ENCODE data around the gene SH3BP2.
A peak's percentile ranks its signal among the peaks of the same experiment; 100 is the strongest.

SH3BP2 gene

DNA sequence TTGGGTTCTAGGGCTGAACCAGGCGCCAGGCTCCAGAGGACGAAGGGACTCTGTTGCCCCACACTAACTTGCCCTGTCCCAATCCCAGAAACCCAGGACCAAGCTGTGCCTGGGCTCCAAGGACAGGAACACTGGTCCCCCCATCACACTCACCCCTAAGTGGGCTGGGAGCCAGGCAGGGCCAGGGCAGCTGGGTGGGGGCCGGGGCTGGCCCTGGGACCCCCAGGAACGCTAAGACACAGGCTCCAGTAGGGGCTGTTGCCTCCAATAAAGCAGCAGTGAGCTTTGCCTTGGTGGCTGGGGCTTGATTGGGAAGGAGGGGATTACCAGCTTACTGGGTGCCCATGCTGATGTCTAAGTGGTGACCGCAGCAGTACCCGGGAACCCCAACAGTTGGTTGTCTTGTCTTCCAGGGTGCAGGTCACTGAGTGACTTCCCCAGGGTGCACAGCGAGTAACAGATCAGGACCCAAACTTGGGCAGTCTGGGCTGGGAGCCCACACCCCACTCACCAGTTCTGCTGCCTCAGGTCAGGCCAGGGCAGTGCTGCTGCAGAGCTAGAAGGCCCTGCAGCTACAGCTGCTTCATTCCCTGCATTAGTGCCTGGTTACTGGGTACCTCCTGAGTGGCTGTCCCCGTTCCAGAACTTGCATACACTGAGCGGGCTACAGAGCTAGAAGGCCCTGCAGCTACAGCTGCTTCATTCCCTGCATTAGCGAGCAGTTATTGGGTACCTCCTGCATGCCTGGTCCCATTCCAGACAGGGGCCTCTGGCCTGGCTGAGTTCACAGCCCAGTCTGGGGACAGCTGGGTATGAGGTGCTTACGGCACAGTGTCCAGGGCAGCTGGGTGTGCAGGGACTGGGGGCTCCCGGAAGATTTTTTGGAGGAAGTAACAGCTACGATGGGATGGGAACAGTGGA lies 41.4 kb downstream of the SH3BP2 start:
- DNase-seq = no peak

DNA sequence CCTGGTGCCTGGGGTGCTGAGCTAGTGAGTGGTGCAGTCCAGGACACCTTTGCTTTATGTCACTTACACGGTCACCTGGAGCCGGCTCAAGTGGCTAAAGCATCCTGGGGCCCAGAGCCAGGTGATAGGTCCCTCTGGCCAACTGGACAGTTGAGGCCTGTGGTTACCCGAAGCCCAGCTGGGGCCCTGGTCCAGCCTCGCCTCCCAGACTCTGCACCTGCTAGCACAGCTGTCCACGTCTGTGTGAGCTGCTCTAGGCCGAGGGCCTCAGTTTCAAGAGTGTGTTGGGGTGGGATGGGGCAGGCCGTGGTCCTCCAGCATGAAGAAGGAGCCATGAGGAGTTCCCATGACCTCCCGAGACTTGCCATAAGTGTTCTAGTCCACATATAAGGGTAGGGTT lies 43.1 kb downstream of the SH3BP2 start:
- no peak for DNase-seq

DNA sequence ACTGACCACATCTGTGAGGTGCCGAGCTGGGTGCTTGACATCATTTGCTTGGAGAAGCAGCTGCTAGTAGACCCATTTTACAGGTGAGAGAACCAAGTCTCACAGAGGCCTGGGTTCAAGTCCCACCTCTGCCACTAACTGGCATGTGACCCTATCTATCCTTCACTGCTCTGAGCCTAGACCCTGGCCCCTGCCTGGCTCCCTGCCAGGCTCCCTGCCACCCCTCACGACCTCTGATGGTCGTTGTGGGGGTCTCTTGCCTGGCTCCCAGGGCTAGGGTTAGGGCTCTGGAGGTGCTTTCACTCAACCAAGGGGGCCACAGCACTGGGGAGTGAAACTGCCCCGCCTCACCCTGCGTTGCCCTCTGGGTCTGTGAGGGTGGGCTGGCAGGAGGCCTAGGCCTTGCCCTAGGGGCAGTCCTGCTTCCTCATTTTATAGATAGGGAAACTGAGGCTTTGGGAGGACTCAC lies 43.5 kb downstream of the SH3BP2 start:
- no peak for DNase-seq

DNA sequence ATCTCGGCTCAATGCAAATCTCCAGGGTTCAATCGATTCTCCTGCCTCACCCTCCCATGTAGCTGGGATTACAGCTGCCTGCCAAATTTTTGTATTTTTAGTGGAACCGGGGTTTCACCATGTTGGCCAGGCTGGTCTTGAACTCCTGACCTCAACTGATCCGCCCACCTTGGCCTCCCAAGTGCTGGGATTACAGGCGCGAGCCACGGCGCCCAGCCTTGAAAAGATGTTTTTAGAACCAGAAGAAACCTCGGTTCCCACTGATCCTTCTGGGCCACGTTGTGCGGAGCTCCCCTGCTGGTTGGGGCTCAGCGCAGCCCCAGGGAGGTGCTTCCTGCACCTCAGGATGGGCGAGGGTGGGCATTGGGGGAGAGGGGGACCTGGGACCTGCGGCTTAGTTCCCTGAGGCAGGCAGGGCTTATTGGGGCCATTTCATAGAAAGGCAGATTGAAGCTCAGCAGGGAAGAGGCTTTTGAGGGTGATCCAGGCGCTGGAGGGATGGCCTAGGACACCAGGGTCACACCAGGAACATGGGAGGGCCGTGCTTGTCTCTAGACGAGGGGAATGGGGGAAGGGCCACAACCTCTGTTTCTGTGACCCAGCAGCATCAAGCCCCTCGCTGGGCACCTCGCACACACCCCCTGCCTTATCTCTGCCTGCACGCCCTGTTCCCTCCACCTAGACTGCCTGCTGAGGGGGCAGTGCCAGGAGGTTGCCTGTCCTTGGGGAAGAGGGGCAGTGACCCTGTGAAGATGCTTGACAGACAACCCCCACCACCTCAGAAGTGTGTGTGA lies 44.4 kb downstream of the SH3BP2 start:
- DNase-seq = no peak

DNA sequence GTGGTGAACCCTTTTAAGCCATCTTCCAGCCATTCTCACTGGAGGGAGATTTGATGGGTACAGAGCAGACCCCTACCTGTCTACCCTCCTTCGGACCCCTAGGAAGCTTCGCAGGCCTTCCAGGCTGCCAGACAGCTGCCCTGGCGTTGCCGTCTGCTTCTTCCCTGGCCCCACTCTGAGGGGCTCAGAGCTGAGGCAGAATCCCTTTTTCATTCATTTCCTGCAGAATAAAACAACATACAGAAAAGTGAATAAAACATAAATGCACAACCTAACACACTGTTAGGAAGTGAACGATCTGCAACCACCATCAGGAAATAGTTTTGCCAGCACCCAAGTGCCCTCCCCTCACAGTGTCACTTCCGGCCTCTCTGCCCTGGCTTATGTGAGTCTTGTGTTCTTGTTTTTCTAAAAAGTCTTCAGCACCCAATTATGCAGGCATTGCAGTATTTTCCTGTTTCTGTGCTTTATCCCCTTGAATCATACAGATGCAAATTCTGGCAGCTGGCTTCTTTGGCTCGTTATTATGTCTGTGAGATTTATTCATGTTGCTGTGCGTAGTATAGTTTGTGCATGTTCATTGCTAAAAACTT lies 45.1 kb downstream of the SH3BP2 start:
- peak; percentile 71 for DNase-seq

DNA sequence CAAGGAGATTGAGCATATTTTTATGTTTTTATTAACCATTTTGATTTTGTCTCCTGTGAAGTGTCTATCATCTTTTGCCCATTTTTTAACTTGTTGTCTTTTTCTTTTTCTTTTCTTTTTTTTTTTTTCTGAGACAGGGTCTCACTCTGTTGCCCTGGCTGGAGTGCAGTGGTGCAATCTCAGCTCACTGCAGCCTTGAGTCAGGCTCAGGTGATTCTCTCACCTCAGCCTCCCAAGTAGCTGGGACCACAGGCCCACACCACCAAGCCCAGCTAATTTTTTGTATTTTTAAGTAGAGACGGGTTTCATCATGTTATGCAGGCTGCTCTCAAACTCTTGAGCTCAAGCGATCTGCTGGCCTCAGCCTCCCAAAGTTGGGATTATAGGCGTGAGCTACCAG lies 46.2 kb downstream of the SH3BP2 start:
- no peak for DNase-seq

DNA sequence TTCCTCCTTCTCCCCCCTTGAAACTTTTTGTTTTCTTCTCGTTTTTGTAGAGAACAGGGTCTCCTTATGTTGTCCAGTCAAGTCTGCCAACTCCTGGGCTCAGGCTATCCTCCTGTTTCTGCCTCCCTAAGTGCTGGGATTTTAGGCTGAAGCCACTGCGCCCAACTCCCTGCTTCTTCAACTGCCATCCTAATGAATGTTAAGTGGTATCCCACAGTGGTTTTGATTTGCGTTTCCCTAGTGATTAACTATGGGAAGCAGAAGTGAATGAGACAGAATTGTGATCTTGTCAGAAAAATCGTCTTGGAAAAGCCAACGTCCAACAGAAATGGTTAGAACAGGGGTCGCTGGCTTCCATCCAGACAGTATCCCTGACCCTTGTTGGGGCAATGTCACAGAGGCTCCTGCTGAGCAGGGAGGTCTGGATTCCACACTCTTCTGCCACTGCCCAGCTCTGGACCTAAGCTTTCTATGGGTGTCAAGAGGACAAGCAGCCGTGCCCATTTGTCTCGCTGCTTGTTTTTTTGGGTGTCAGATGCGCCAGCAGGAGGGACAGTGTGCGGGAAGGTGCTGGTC lies 49.9 kb downstream of the SH3BP2 start:
- DNase-seq = no peak

DNA sequence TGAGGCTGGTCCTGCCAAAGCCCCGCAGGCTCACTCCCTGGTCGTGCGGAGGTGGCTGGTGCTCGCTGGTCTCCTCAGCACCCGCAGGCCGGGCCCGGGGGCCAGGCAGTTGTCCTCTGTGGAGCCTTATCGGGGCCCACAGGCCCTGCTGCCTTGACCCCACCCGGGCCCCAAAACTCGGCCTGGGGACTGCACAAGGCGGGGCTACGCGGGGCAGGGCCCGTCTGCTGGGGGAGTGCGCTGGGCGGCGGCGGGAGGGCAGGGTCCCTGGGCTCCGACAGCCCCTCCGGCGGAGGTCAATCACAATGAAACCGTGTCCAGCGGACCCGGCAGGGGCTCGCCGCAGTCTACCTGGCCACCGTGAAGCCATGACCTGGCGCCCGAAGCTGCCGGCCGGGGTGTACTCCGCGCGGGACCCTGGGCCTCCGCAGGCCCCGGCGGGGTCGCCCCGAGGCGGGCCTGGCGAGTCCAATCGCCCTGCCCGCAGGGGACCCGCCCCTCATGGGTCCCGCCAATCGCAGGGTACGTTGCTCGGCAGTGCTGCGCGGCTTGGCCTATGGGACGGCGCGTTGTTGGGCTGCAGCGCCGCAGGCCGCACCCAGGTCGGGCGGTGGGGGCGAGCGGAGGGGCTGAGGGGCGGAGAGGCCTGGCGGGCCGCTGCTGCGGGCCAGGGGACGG lies 50.5 kb downstream of the SH3BP2 start, which contains the start of gene ADD1:
ADD1 (plus strand) TSS at position 582 of the 678 bp plus-strand sequence. CDS start 32,072 bp downstream, outside the sequence.
- peak; percentile 90 for DNase-seq

DNA sequence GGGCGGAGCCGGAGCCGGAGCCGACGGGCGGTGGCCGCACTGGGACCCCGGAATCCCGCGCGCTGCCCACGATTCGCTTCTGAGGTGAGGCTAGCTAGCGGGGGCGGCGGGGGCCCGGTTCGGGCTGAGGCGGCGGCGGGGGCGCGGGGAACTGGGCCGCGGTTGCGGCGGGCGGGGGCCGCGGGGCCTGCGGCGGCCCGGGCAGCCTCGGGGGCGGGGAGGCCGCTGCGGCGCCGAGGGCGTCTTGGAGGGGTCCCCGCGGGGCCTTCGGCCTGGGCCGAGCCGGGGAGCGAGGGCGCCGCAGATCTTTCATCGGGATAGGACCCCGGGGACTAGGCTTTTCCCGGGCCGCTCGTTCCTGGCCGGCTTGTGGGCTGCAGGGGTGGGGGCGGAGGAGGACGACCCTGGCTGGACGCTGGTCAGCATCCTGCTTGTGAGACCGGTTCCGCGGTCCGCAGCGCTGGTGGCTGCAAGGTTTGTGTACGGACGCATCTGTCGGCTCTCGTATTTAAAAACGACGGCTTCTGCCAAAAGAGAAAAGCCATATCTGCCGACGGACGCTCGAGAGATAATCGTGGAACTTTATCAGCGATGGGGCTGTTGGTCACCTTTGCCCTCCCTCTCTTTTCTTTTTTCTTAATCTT lies 51.2 kb downstream of the SH3BP2 start:
- DNase-seq = no peak

DNA sequence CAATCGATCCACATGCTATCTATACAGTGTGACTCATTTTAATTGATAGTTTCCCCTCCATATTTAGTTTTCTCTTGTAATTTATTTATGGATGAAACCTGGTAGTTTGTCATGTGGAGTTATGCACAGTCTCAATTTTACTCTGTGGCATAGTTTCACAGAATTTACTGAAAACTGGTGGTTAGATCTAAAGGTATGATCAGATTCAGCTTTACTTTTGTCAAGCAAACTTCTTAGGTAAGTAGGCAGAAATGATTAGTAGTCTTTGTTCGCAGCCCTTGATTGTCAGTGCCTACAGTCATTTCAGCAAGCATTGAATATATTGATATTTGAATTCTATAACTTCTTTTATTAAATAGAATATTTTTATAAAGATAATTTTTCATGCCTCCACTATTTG lies 53.3 kb downstream of the SH3BP2 start:
- DNase-seq = no peak

DNA sequence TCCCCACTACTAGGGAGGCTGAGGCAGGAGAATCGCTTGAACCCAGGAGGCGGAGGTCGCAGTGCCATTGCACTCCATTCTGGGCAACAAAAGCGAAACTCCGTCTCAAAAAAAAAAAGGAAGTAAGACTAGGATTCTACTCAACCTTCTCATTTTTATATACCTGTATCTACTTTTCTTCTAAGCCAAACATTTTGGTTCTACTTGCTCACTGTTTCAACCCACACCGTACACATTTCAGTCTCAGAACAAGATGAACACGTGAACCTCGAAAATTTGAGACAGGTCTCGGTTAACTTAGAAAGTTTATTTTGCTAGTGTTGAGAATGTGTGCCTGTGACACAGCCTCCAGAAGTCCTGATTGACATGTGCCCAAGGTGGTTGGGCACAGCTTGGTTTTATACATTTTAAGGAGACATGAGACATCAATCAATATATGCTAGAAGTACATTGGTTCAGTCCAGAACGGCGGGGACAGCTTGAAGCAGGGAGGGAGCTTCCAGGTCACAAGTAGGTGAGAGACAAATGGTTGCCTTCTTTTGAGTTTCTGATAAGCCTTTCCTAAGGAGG lies 54.5 kb downstream of the SH3BP2 start:
- no peak for DNase-seq

DNA sequence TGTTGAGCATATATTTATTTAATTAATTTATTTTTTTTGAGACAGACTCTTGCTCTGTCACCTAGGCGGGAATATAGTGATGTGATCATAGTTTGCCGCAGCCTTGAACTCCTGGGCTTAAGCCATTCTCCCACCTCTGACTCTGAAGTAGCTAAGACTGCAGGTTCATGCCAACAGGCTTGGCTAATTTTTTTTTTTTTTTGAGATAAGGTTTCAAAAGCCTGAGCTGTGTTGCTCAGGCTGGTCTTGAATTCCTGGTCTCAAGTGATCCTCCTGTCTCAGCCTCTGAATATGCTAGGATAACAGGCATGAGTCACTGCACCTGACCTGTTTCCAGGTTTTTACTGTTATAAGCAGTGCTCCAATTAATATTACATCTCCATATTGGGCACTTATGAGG lies 55.6 kb downstream of the SH3BP2 start:
- no peak for DNase-seq

DNA sequence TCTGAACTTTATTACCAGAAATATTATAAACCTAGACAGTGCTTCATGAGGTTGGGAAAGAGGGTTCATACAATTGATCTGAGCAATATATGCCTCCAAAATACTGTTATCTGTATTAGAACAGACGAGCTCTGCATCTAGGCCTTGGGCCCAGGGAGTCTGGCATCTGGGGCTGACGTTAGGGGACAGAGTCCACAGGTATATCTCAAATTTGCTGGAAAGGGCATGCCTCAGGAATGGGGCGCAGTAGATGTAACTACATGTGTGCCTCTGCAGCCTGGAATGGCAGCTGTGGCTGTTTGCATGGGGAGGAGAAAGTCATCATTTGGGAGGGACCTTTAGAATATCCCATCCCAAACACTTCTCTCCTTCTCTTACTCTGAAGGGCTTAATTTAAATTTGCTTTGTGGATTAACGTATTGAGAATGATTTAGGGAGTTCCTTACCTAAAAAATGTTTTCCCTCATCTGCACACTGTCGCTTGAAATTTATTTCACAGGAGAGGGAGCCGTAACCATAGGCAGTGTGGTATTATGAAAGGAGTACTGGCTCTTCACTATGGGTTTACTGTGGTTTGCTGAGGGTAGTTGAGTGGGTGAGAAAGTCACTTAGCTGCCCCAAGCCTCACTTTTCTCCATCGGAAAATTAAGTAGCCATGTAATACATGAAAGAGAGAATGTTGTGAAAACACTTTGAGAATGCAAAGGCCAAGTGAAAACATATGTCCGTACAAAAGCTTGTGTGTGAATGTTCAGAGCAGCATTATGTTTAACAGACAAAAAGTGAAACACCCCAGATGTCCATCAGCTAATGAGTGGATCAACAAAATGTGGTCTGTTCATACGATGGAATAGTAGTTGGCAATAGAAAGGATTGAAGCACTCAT lies 56.6 kb downstream of the SH3BP2 start:
- DNase-seq = no peak

DNA sequence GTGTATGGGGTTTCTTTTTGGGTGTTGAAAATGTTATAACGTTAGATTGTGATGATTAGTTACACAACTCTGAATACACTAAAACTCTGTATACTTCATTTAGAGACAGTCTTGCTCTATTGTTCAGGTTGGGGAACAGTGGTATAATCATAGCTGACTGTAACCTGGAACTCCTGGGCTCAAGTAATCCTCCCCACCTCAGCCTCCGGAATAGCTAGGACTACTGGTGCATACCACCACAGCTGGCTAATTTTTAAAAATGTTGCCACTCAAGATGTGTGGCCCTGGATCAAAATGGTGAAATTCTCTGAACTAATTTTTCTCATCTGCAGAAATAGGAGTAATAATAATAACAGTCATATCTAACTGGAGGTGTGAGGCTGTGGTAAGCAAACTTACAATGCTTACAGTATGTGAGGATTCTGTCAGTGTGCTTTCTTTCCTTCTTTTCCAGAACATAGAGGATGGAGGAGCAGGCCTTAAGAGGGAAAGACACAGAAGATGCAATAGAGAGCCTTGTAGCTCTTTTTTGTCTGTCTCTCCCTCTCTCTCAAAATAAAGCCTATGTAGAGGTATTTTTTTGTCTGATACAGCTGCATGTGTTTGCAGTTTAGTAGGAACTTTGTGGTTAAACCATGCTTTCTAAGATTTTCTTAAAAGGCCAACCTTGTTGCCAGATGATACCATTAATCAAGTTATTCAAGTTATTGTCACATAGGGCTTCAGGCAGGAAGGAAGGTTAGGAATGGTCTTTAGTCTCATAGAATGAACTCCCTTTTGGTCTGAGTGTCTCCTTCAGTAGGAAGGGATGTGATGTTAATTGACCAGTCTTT lies 58.3 kb downstream of the SH3BP2 start:
- DNase-seq = no peak

DNA sequence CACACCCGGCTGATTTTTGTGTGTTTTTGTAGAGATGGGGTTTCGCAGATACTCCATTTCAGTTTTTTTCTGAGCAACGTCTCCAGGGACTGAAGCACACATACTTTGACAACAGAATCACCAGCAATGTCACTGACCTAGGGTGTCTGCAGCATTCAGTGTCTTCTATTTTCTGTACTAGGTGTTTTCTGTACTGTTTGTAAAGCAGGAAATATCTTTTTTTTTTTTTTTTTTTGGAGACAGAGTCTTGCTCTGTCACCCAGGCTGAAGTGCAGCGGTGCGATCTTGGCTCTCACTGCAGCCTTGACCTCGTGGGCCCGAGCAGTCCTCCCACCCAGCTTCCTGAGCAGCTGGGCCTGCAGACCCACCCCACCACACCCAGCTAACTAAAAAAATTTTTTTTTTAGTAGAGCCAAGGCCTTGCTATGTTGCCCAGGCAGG lies 59.6 kb downstream of the SH3BP2 start:
- no peak for DNase-seq

DNA sequence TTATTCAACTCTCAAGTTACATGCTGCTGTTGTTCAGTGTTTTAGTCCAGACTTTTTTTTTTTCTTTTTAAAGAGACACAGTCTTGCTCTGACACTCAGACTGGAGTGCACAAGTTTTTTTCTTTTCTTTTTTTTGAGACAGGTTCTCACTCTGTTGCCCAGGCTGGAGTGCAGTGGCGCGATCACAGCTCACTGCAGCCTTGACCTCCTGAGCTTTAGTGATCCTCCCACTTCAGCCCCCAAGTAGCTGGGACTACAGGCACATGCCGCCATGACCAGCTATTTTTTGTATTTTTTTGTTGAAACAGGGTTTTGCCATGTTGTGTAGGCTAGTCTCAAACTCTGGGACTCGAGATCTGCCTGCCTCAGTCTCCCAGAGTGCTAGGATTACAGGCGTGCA lies 62.7 kb downstream of the SH3BP2 start:
- DNase-seq = no peak

DNA sequence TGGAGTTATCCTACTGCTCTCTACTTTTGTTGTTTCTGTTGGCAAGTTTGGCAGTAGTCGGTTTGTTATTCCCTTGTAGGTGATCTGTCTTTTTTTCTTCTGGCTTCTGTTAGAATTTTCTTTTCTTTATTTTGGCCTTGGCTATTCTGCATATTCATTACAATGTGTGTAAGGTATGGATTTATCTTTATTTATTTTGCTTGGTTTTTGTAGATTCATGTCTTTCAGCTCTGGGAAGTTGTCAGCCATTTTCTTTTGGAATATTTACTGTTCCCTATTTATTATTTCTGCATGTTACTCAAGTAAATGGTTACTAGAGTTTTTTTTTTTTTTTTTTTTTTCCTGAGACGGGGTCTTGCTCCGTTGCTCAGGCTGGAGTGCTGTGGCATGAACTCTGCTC lies 63.4 kb downstream of the SH3BP2 start:
- DNase-seq = no peak

DNA sequence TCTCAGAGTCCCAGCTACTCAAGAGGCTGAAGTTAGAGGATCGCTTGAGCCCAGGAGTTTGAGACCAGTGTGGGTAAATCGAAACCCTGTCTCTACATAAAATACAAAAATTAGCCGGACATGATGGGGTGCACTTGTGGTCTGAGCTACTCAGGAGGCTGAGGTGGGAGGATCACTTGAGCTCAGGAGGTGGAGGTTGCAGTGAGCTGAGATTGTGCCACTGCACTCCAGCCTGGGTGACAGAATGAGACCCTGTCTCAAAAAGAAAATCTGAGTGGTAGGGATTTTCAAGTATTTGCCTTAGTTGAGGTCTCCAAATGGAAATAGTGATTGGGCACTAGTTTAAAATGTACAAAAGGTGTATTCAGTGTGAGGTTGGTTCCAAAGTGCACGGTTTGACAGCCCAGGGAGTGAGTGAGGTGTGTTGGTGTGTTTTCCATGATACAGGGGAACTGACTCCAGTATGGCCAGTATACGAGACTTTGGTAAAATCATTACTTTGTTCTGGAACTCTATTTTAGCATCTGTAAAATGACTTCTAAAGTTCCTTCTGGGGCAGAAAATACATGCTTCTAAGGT lies 64.6 kb downstream of the SH3BP2 start:
- no peak for DNase-seq

All from fibroblast of skin of back (primary cell).